Activated CD4-positive, alpha-beta memory T cell treated with anti-CD3 and anti-CD28 coated beads for 36 hours (primary cell): Measurements from ENCODE around the gene CNTROB. TPM values are rescaled to one million over a fixed set of nuclear protein-coding genes. Genes with fewer than 3 reads are reported as not detected.

Experiments
- CTCF ChIA-PET: fragments of 350-600 bp; sonication (Branson Sonifier 250); formaldehyde crosslinking; loops from one replicate; lab custom pipeline; 2021; ENCODE audit warnings: antibody characterized with exemption, inconsistent platforms; lab: Charles Lee
- POLR2A ChIA-PET: fragments of 350-600 bp; sonication (Branson Sonifier 250); formaldehyde crosslinking; loops from one replicate; lab custom pipeline; 2021; ENCODE audit warnings: antibody characterized with exemption; lab: Charles Lee
- DNase-seq: peaks from one replicate; pipeline ENCODE4 v3.0.0-alpha.2; 2020
- H3K27ac Mint-ChIP-seq: one replicate; pipeline ENCODE4 v1.8.0; 2021; ENCODE audit warnings: mixed read lengths
- H3K27me3 Mint-ChIP-seq: one replicate; pipeline ENCODE4 v1.8.0; 2021; ENCODE audit warnings: mixed read lengths
- H3K36me3 Mint-ChIP-seq: one replicate; pipeline ENCODE4 v1.8.0; 2021; ENCODE audit warnings: mixed read lengths
- H3K4me1 Mint-ChIP-seq: one replicate; pipeline ENCODE4 v1.8.0; 2021; ENCODE audit warnings: low read depth, mixed read lengths
- H3K4me3 Mint-ChIP-seq: one replicate; pipeline ENCODE4 v1.8.0; 2021; ENCODE audit warnings: mild to moderate bottlenecking, mixed read lengths
- H3K9me3 Mint-ChIP-seq: one replicate; pipeline ENCODE4 v1.8.0; 2021; ENCODE audit warnings: mixed read lengths
- intact Hi-C: fragments of 100-400 bp; cut with micrococcal nuclease; formaldehyde crosslinking; loops from one replicate; pipeline ENCODE4 v1.15.1; 2023
- total RNA-seq, 2 experiments: library from RNA; stranded (reverse); gene quantifications; one replicate each; pipeline ENCODE4 v1.2.3, GENCODE V29; 2021

The CNTROB gene
- total RNA-seq, 2 experiments from 2014 or later, result 45.9 to 50.1 TPM

GRCh38 chr17:7888184-7888920 lies 43.7 kb upstream of the CNTROB start, which contains the start of gene CHD3:
CHD3 (plus strand) TSS chr17:7888789; CDS start chr17:7889001, 212 bp downstream.
- CTCF ChIA-PET, result interaction anchor here (1.0 to 1.3 kb wide), 2 partner anchors 9 to 101 kb away, joined by 5 to 7 read pairs; no protein-coding TSS in a partner anchor
- intact Hi-C loops, result no loop called here
- no peak within 1 kb of the TSS for H3K27ac Mint-ChIP-seq
- H3K4me1 Mint-ChIP-seq, result no peaks in the 10 kb centered on the region
- peak; percentile 76 for DNase-seq
- H3K36me3 Mint-ChIP-seq, result peaks cover 32% of the 10 kb centered on the region
- H3K27me3 Mint-ChIP-seq, result no peaks in the 10 kb centered on the region
- no peak within 1 kb of the TSS for H3K4me3 Mint-ChIP-seq
- H3K9me3 Mint-ChIP-seq, result no peaks in the 10 kb centered on the region
- POLR2A ChIA-PET, result no interaction called here

GRCh38 chr17:7889166-7889955 lies 42.6 kb upstream of the CNTROB start:
- intact Hi-C loops, result no loop called here
- ChIA-PET POLR2A (no interaction called here), CTCF (interaction anchor here (0.7 to 1.3 kb wide), 3 partner anchors 8 to 100 kb away, joined by 3 to 7 read pairs (median 5); no protein-coding TSS in a partner anchor)
- peak; percentile 68 for DNase-seq
- Mint-ChIP-seq H3K9me3 (no peaks in the 10 kb centered on the region), H3K27ac (no peak overlapping the region), H3K36me3 (peaks cover 42% of the 10 kb centered on the region), H3K4me1 (no peaks in the 10 kb centered on the region), H3K4me3 (no peak overlapping the region), H3K27me3 (no peaks in the 10 kb centered on the region)

GRCh38 chr17:7893187-7893880 lies 38.7 kb upstream of the CNTROB start:
- H3K27me3 Mint-ChIP-seq, result no peaks in the 10 kb centered on the region
- H3K4me3 Mint-ChIP-seq, result no peak overlapping the region
- H3K9me3 Mint-ChIP-seq, result no peaks in the 10 kb centered on the region
- intact Hi-C loops, result no loop called here
- ChIA-PET POLR2A (no interaction called here), CTCF (no interaction called here)
- no peak overlapping the region for H3K27ac Mint-ChIP-seq
- H3K36me3 Mint-ChIP-seq, result peaks cover 65% of the 10 kb centered on the region
- H3K4me1 Mint-ChIP-seq, result peaks cover 17% of the 10 kb centered on the region
- DNase-seq, result no peak

- Mint-ChIP-seq H3K4me3 (no peak overlapping the region), H3K9me3 (no peaks in the 10 kb centered on the region), H3K36me3 (peaks cover 73% of the 10 kb centered on the region), H3K27ac (no peak overlapping the region), H3K27me3 (no peaks in the 10 kb centered on the region), H3K4me1 (peaks cover 17% of the 10 kb centered on the region)
- POLR2A ChIA-PET, result interaction anchor here (0.6 kb wide), 1 partner anchor 410 kb away, joined by 3 read pairs; no protein-coding TSS in a partner anchor
- no peak for DNase-seq
- intact Hi-C loops, result no loop called here
- CTCF ChIA-PET, result interaction anchor here (2.0 kb wide), 1 partner anchor 96 kb away, joined by 8 read pairs; no protein-coding TSS in a partner anchor
Observed at GRCh38 chr17:7894226-7894625, 37.8 kb upstream of the CNTROB start.

- intact Hi-C loops, result no loop called here
- Mint-ChIP-seq H3K9me3 (no peaks in the 10 kb centered on the region), H3K27me3 (no peaks in the 10 kb centered on the region), H3K4me1 (peaks cover 17% of the 10 kb centered on the region), H3K36me3 (peaks cover 72% of the 10 kb centered on the region), H3K27ac (no peak overlapping the region), H3K4me3 (no peak overlapping the region)
- POLR2A ChIA-PET, result interaction anchor here (0.6 kb wide), 1 partner anchor 410 kb away, joined by 3 read pairs; no protein-coding TSS in a partner anchor
- no peak for DNase-seq
- CTCF ChIA-PET, result interaction anchor here (2.0 kb wide), 1 partner anchor 95 kb away, joined by 8 read pairs; no protein-coding TSS in a partner anchor
Observed at GRCh38 chr17:7894866-7895265, 37.1 kb upstream of the CNTROB start.

GRCh38 chr17:7897090-7897489 lies 34.9 kb upstream of the CNTROB start:
- no peak for DNase-seq
- Mint-ChIP-seq H3K4me1 (peaks cover 17% of the 10 kb centered on the region), H3K27ac (peak overlapping the region; percentile 73), H3K4me3 (no peak overlapping the region), H3K27me3 (no peaks in the 10 kb centered on the region), H3K36me3 (peaks cover 72% of the 10 kb centered on the region), H3K9me3 (no peaks in the 10 kb centered on the region)
- POLR2A ChIA-PET, result interaction anchor here (1.3 to 2.7 kb wide), 2 partner anchors 36 to 93 kb away, joined by 3 to 7 read pairs; no protein-coding TSS in a partner anchor
- CTCF ChIA-PET, result interaction anchor here (0.6 to 3.5 kb wide), 10 partner anchors 8 to 145 kb away, joined by 3 to 37 read pairs (median 5); partner anchors contain the start of genes CHD3 and NAA38
- intact Hi-C loops, result no loop called here

- CTCF ChIA-PET, result interaction anchor here (0.6 to 3.5 kb wide), 18 partner anchors 9 to 213 kb away, joined by 3 to 37 read pairs (median 4); partner anchors contain the start of genes CHD3 and NAA38
Observed at GRCh38 chr17:7897773-7898172, 34.2 kb upstream of the CNTROB start.

GRCh38 chr17:7903154-7904103 lies 28.6 kb upstream of the CNTROB start:
- Mint-ChIP-seq H3K9me3 (no peaks in the 10 kb centered on the region), H3K27ac (no peak overlapping the region), H3K27me3 (no peaks in the 10 kb centered on the region), H3K4me1 (no peaks in the 10 kb centered on the region), H3K36me3 (peaks cover 78% of the 10 kb centered on the region), H3K4me3 (no peak overlapping the region)
- DNase-seq, result no peak
- intact Hi-C loops, result no loop called here
- POLR2A ChIA-PET, result interaction anchor here (1.0 kb wide), 1 partner anchor 9 kb away, joined by 3 read pairs; no protein-coding TSS in a partner anchor
- CTCF ChIA-PET, result interaction anchor here (1.0 to 1.5 kb wide), 3 partner anchors 10 to 87 kb away, joined by 3 to 6 read pairs (median 3); no protein-coding TSS in a partner anchor

More at GRCh38 chr17:7897773-7898172, 34.2 kb upstream of the CNTROB start:
- intact Hi-C loops, result no loop called here
- no peaks in the 10 kb centered on the region for H3K9me3 Mint-ChIP-seq
- H3K4me3 Mint-ChIP-seq, result no peak overlapping the region
- peak; percentile 47 for DNase-seq
- peaks cover 17% of the 10 kb centered on the region for H3K4me1 Mint-ChIP-seq
- POLR2A ChIA-PET, result interaction anchor here (0.8 to 2.7 kb wide), 4 partner anchors 29 to 93 kb away, joined by 3 to 7 read pairs (median 3); no protein-coding TSS in a partner anchor
- H3K36me3 Mint-ChIP-seq, result peaks cover 75% of the 10 kb centered on the region
- H3K27ac Mint-ChIP-seq, result peak overlapping the region; percentile 73
- H3K27me3 Mint-ChIP-seq, result no peaks in the 10 kb centered on the region

- intact Hi-C loops, result no loop called here
- H3K4me1 Mint-ChIP-seq, result peaks cover 8% of the 10 kb centered on the region
- H3K27ac Mint-ChIP-seq, result no peak overlapping the region
- H3K9me3 Mint-ChIP-seq, result no peaks in the 10 kb centered on the region
- H3K4me3 Mint-ChIP-seq, result no peak overlapping the region
- H3K36me3 Mint-ChIP-seq, result peaks cover 57% of the 10 kb centered on the region
- H3K27me3 Mint-ChIP-seq, result no peaks in the 10 kb centered on the region
- ChIA-PET CTCF (interaction anchor here (0.6 kb wide), 1 partner anchor 150 kb away, joined by 3 read pairs; no protein-coding TSS in a partner anchor), POLR2A (no interaction called here)
- DNase-seq, result no peak
Observed at GRCh38 chr17:7909089-7909488, 22.9 kb upstream of the CNTROB start.

GRCh38 chr17:7910281-7910680 lies 21.7 kb upstream of the CNTROB start:
- Mint-ChIP-seq H3K36me3 (peaks cover 47% of the 10 kb centered on the region), H3K27ac (no peak overlapping the region), H3K27me3 (no peaks in the 10 kb centered on the region), H3K4me1 (peaks cover 17% of the 10 kb centered on the region), H3K4me3 (no peak overlapping the region), H3K9me3 (no peaks in the 10 kb centered on the region)
- POLR2A ChIA-PET, result no interaction called here
- intact Hi-C loops, result no loop called here
- CTCF ChIA-PET, result interaction anchor here (1.0 to 11.1 kb wide), 3 partner anchors 23 to 131 kb away, joined by 3 to 245 read pairs (median 5); no protein-coding TSS in a partner anchor
- DNase-seq, result no peak
